HG03432 (cell line): ENCODE results near the gene LYPD6B.

Experiments used
- ATAC-seq: cut with Tn5 transposase; IDR thresholded peaks from one replicate; pipeline ENCODE4 v1.9.1; 2021; ENCODE audit warnings: mild to moderate bottlenecking, moderate library complexity; ENCODE audit not compliant: unreplicated experiment

LYPD6B gene

GRCh38 chr2:149038442-149039212 is at the start of gene LYPD6B:
TSS of gene LYPD6B (plus strand) at chr2:149038699. CDS start at chr2:149130949, 92,250 bp downstream.
- peak; percentile 80 for ATAC-seq

- ATAC-seq: peak; percentile 94
Observed at GRCh38 chr2:148989882-148990493, 48.5 kb upstream of the LYPD6B start.

GRCh38 chr2:148990968-148991367 is 47.5 kb upstream of the LYPD6B start:
- no peak for ATAC-seq

- ATAC-seq: no peak
Observed at GRCh38 chr2:148992448-148992847, 46.1 kb upstream of the LYPD6B start.

GRCh38 chr2:148993351-148993750 is 45.1 kb upstream of the LYPD6B start:
- ATAC-seq: no peak

- ATAC-seq: no peak
Observed at GRCh38 chr2:148994341-148994740, 44.2 kb upstream of the LYPD6B start.

- ATAC-seq: no peak
Observed at GRCh38 chr2:148996805-148997204, 41.7 kb upstream of the LYPD6B start.

- no peak for ATAC-seq
Observed at GRCh38 chr2:148998165-148998830, 40.2 kb upstream of the LYPD6B start.

GRCh38 chr2:148998831-148999200 is 39.7 kb upstream of the LYPD6B start:
- ATAC-seq: no peak

- no peak for ATAC-seq
Observed at GRCh38 chr2:148999451-148999921, 39.0 kb upstream of the LYPD6B start.

- ATAC-seq: no peak
Observed at GRCh38 chr2:149000158-149000938, 38.2 kb upstream of the LYPD6B start.

GRCh38 chr2:149001496-149001895 is 37.0 kb upstream of the LYPD6B start:
- no peak for ATAC-seq

- ATAC-seq: no peak
Observed at GRCh38 chr2:149002378-149002890, 36.1 kb upstream of the LYPD6B start.

GRCh38 chr2:149002891-149003740 is 35.4 kb upstream of the LYPD6B start:
- ATAC-seq: no peak

- no peak for ATAC-seq
Observed at GRCh38 chr2:149004836-149005235, 33.7 kb upstream of the LYPD6B start.

- no peak for ATAC-seq
Observed at GRCh38 chr2:149005471-149006077, 32.9 kb upstream of the LYPD6B start.

- ATAC-seq: no peak
Observed at GRCh38 chr2:149006883-149007543, 31.5 kb upstream of the LYPD6B start.

GRCh38 chr2:149008381-149008780 is 30.1 kb upstream of the LYPD6B start:
- no peak for ATAC-seq
